Lung (tissue), 12 donors: ENCODE measurements around the gene TUBB3. TPM values are rescaled to one million over a fixed set of nuclear protein-coding genes. Genes with fewer than 3 reads are reported as not detected.

ENCODE experiments used
- ATAC-seq: fragments of 200-7000 bp; cut with Tn5 transposase; one replicate; pipeline ENCODE4 v1.9.1; 2020; ENCODE audit warnings: moderate number of reproducible peaks; ENCODE audit not compliant: insufficient read depth, low FRiP score
- DNase-seq, 3 donors: peaks; one replicate each; pipeline ENCODE4 v3.0.0-alpha.2; 2013 to 2017
- H3K27ac ChIP-seq, 2 donors: one replicate each; pipeline ENCODE4 v1.5.1; 2013; ENCODE audit warnings: mild to moderate bottlenecking in 2 of 2, moderate library complexity in 2 of 2, control low read depth in 1 of 2, inconsistent platforms in 1 of 2, low read depth in 1 of 2, low read length in 1 of 2
- H3K27me3 ChIP-seq, 3 donors: one replicate each; pipeline ENCODE4 v1.5.1; 2013; ENCODE audit warnings: low read length in 2 of 3; ENCODE audit not compliant: control insufficient read depth in 3 of 3, insufficient read depth in 3 of 3
- H3K36me3 ChIP-seq, 4 donors: one replicate each; pipeline ENCODE4 v1.5.1; 2013; ENCODE audit warnings: low read length in 4 of 4, mild to moderate bottlenecking in 1 of 4, moderate library complexity in 1 of 4; ENCODE audit not compliant: control insufficient read depth in 4 of 4, insufficient read depth in 4 of 4
- H3K4me1 ChIP-seq, 5 donors: one replicate each; pipeline ENCODE4 v1.5.1; 2013; ENCODE audit warnings: low read length in 5 of 5, mild to moderate bottlenecking in 2 of 5, moderate library complexity in 1 of 5; ENCODE audit not compliant: control insufficient read depth in 5 of 5, insufficient read depth in 5 of 5
- H3K4me3 ChIP-seq: one replicate; pipeline ENCODE4 v1.5.1; 2013; ENCODE audit warnings: mild to moderate bottlenecking, control low read depth, moderate library complexity
- H3K9ac ChIP-seq, 2 donors: one replicate each; pipeline ENCODE4 v1.5.1; 2013; ENCODE audit warnings: low read length in 2 of 2, control low read depth in 1 of 2; ENCODE audit not compliant: insufficient read depth in 1 of 2
- H3K9me3 ChIP-seq, 4 donors: one replicate each; pipeline ENCODE4 v1.5.1; 2013; ENCODE audit warnings: low read length in 3 of 4, mild to moderate bottlenecking in 1 of 4, moderate library complexity in 1 of 4; ENCODE audit not compliant: control insufficient read depth in 4 of 4, insufficient read depth in 3 of 4
- WGBS, 2 donors: extraction: QIAGEN DNeasy Blood & Tissue Kit; methylation state at CpG; one replicate each; pipeline ENCODE4 v1.1.7; 2013; 5-methylcytosine and 5-hydroxymethylcytosine counted together
- polyA plus RNA-seq, 2 donors: library from polyadenylated mRNA; stranded (reverse); fragments of 200-250 nt; gene quantifications; one replicate each; pipeline ENCODE4 v1.2.1, GENCODE V29; 2013
- total RNA-seq, 2 donors: library from RNA; depleted of rRNA in 1 of 2; stranded (reverse); fragments of >200 nt in 1 of 2; gene quantifications; one replicate each; pipeline ENCODE4 v1.2.1, GENCODE V29; 2014 to 2021
- TF ChIP-seq, protein P1 (sequence below): IDR thresholded peaks from 2 replicates; pipeline ENCODE4 v1.5.1; 2012; ENCODE audit warnings: mild to moderate bottlenecking; ENCODE audit errors: control extremely low read depth, extremely low read depth
- donor health status: control.
- donor health status: control.
- donor health status: Bipolar disorder and iron deficiency.
- donor health status: healthy.
- donor health status: DM: yes; HTN: yes; CAD: no.

The TUBB3 gene
- total and polyA plus RNA-seq, 4 donors = 1.3 to 15.6 (median 8.9) TPM

DNA sequence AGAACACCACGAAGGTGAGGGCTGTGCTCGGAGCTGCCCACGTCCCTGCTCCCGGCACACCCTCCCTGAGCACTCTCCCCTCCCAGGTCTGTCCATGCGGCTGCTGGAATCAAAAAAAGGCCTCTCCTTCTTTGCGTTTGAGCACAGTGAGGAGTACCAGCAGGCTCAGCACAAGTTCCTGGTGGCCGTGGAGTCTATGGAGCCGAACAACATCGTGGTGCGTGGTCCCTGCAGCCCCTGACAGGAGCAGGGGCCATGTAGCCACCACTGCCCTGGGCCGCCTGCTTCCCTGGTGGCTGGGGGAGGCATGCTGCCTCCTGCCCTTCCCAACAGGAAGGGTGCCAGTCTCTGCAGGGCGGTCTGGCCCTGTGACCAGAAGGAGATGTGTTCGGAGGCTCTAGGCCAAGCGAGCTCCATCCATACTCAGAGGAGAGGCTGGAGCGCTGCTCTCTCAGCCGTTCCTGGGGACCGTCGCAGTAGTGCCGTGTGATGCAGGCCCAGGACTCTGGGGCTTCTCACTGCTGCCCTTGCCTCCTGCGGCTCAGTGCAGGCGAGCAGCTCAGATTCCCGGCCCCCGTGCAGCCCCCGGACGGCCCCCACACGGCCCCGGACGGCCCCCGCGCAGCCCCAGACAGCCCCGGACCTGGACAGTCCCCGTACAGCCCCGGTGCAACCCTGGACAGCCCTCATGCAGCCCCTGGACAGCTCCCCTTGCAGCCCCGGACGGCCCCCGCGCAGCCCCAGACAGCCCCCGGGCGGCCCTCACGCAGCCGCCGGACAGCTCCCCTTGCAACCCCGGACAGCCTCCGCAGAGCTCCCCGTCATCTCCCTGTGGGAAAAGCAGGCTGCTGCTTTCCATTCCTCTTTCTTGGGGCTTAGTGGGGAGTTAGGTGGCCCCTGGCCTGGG is 29.2 kb upstream of the TUBB3 start:
- Histone ChIP-seq H3K4me1 (no peaks in the 10 kb centered on the region), H3K36me3 (peaks cover 13 to 72% (median 29%) of the 10 kb centered on the region in 4 donors), H3K4me3 (no peak overlapping the region), H3K9me3 (no peaks in the 10 kb centered on the region), H3K27ac (no peak overlapping the region), H3K27me3 (no peaks in the 10 kb centered on the region), H3K9ac (no peak overlapping the region)
- DNase-seq (no peak), ATAC-seq (no peak)
- WGBS, 2 donors = 96 to 97% methylated on average over 45 of the region's 45 CpGs
- TF ChIP-seq, protein P1, sequence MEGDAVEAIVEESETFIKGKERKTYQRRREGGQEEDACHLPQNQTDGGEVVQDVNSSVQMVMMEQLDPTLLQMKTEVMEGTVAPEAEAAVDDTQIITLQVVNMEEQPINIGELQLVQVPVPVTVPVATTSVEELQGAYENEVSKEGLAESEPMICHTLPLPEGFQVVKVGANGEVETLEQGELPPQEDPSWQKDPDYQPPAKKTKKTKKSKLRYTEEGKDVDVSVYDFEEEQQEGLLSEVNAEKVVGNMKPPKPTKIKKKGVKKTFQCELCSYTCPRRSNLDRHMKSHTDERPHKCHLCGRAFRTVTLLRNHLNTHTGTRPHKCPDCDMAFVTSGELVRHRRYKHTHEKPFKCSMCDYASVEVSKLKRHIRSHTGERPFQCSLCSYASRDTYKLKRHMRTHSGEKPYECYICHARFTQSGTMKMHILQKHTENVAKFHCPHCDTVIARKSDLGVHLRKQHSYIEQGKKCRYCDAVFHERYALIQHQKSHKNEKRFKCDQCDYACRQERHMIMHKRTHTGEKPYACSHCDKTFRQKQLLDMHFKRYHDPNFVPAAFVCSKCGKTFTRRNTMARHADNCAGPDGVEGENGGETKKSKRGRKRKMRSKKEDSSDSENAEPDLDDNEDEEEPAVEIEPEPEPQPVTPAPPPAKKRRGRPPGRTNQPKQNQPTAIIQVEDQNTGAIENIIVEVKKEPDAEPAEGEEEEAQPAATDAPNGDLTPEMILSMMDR = no peak

DNA sequence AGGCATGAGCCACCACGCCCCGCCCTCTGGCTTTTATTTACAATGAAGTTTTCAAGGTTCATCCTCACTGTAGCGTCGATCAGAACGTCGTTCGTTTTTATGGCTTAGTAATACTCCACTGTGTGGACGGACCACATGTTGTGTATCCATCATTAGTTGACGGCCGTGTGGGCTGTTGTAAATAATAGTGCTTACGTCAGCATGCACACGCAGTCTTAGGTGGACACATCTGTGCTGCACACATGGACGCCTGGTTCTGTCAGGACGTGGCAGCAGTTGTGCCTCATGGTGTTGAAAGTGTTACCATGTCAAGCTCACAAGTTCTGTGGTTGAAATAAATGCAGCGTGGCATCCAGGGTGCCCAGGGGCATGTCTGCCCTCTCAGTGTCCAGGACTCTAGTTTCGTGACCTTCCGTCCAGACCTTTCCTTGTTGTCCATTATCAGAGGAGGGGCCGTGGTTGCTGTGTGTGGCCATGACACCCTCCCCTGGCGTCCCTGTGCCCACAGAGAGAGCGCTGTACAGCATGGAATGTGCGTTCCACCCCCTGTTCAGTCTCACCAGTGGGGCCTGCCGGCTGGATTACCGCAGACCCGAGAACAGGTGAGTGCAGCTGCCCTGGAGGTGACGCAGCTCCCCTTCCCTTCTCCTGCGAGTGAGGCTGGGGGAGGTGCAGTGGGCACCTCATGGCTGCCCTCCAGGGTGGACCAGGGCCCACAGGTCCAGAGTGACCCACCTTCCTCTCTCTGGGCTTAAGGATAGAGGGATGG is 27.5 kb upstream of the TUBB3 start:
- ATAC-seq (no peak), DNase-seq (no peak)
- no peak overlapping the region for H3K27ac ChIP-seq
- H3K4me1 ChIP-seq = no peaks in the 10 kb centered on the region
- no peaks in the 10 kb centered on the region for H3K27me3 ChIP-seq
- 94 to 96% methylated on average over 26 of the region's 26 CpGs for WGBS, 2 donors
- no peak overlapping the region for H3K9ac ChIP-seq
- peaks cover 8 to 79% (median 34%) of the 10 kb centered on the region in 4 donors for H3K36me3 ChIP-seq
- no peak overlapping the region for H3K4me3 ChIP-seq
- TF ChIP-seq, protein P1 = no peak
- no peaks in the 10 kb centered on the region for H3K9me3 ChIP-seq

DNA sequence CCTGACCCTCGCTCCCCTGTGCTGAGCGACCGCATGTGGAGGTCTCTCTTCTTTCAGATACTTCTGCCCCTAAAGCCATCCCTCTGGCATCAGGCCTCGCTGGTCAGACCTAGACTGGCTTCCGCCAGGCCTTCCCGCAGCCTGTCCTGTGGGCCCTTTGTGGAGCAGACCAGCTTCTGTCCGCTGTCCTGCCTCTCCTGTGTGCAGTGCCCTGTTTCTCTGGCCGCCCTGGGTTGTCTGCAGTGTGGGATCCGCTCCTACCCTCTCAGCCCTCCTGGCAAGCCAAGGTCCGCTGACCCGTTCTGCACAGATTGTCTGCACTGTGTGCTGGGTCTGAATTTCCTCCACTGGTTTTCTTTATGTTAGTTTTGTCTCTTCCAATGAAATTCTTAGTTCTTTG is 25.9 kb upstream of the TUBB3 start:
- WGBS, 2 donors = 97 to 98% methylated on average over 11 of the region's 11 CpGs
- Histone ChIP-seq H3K9me3 (no peaks in the 10 kb centered on the region), H3K27me3 (no peaks in the 10 kb centered on the region), H3K4me3 (no peak overlapping the region), H3K36me3 (peaks cover 5 to 72% (median 35%) of the 10 kb centered on the region in 4 donors), H3K9ac (no peak overlapping the region), H3K4me1 (no peaks in the 10 kb centered on the region), H3K27ac (no peak overlapping the region)
- ATAC-seq (no peak), DNase-seq (no peak)
- TF ChIP-seq, protein P1 = no peak
